Measurements from ENCODE around the gene TFAP2C.

DNA sequence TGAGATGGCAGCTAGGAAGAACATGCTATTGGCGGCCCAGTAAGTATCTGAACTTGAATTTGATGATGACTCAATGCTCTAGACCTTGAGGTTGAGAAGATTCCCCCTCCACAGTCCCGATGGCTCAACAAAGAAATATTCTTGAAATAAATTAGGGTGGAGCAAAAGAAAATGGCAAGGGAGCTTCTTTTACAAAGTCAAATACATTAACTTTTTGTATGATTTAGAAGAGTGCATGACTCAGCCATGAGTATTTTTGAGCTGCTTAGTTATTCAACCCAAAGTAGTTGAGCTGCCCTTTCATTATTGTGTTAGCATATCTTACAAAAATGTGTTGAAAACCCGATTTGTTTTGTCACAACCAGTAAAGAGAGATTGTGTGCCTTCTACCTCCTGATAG lies 7.6 kb downstream of the TFAP2C start:
- TF ChIP-seq, protein P1, sequence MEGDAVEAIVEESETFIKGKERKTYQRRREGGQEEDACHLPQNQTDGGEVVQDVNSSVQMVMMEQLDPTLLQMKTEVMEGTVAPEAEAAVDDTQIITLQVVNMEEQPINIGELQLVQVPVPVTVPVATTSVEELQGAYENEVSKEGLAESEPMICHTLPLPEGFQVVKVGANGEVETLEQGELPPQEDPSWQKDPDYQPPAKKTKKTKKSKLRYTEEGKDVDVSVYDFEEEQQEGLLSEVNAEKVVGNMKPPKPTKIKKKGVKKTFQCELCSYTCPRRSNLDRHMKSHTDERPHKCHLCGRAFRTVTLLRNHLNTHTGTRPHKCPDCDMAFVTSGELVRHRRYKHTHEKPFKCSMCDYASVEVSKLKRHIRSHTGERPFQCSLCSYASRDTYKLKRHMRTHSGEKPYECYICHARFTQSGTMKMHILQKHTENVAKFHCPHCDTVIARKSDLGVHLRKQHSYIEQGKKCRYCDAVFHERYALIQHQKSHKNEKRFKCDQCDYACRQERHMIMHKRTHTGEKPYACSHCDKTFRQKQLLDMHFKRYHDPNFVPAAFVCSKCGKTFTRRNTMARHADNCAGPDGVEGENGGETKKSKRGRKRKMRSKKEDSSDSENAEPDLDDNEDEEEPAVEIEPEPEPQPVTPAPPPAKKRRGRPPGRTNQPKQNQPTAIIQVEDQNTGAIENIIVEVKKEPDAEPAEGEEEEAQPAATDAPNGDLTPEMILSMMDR (IDR thresholded peaks at IDR 0.05), result no peak
- no peak for TF ChIP-seq POLR2A (IDR thresholded peaks at IDR 0.05)
